HG03565 (cell line): Measurements from ENCODE around the gene HLA-DQB1.
"Not testable (repeated sequence)": the region's sequence is repeated elsewhere in the genome, so short reads cannot be mapped to it uniquely, and the experiment has no call there.

Source experiments
- ATAC-seq: cut with Tn5 transposase; IDR thresholded peaks from one replicate; pipeline ENCODE4 v1.9.1; 2021; ENCODE audit warnings: mild to moderate bottlenecking, moderate library complexity; ENCODE audit not compliant: unreplicated experiment

The HLA-DQB1 gene

DNA sequence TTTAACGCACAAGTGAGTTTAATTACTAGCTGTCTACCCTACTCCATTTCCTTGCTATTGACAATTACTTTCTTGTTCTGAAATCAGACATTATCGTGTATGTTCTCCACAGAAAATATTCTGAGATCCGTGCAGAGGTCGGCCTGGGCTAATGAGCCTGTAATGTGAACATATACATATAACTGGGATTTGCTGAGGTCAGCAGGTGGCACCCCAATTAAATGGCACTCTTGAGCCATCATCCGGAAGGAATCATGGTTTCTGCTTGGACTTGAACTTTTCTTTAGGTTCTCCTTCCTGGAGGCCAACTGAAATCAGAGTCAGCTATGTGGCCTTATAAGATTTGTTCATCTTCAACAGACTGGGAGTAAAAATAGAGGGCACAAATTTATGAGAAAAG lies 3.6 kb downstream of the HLA-DQB1 start:
- ATAC-seq: no peak

GRCh38 chr6:32662099-32662498 lies 4.4 kb downstream of the HLA-DQB1 start:
- ATAC-seq: no peak

DNA sequence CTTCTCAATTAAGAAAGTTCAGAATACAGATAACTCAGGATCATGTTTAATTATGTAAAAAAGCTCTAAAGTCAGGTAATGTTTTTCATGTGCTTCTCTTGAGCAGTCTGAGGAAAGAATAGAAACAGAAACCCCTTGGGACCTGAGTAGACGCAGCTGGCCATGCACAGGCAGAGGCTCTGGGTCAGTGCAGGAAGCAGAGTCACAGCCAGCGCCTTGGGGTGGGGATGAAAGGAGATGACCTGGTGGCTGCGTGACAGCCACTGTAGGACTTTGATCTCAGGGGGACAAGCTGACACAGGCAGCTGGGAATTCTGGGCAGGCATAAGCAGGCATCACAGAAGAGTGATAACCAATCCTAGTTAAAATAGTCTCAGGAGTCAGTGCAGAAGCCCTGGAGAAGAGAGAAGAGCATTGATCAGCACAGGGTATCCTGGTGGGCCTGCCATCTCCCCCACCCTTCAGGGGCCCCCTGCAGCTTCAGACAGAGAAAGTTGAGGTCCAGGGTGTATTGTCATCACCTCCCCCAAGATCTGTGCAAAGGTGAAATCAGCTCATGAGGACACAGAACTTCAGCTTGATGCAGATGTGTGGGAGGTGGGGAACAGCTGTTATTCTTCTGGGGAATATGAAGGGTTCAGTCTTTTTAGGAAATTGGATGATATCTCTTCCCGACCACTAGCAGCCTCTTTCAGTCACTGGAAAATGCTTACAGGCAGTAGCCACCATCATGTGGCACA lies 6.4 kb downstream of the HLA-DQB1 start:
- peak; percentile 60 for ATAC-seq

- ATAC-seq: no peak
Observed at GRCh38 chr6:32658268-32658897, 8.1 kb downstream of the HLA-DQB1 start.

GRCh38 chr6:32657819-32658218 lies 8.6 kb downstream of the HLA-DQB1 start:
- ATAC-seq: not testable (repeated sequence)

DNA sequence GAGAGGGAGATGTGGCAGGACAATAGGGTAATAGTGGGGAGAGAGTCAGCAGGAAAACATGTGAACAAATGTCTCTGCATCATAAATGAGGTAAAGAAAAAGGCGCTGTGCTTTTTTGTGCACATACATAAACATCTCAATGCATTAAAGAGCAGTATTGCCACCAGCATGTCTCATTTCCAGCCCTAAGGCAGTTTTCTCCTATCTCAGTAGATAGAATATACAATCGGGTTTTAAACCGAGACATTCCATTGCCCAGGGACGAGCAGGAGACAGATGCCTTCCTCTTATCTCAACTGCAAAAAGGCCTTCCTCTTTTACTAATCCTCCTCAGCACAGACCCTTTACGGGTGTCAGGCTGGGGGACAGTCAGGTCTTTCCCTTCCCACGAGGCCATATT lies 9.1 kb downstream of the HLA-DQB1 start:
- ATAC-seq: not testable (repeated sequence)

- ATAC-seq: no peak
Observed at GRCh38 chr6:32655203-32655710, 11.2 kb downstream of the HLA-DQB1 start.

GRCh38 chr6:32645047-32645703 lies 21.3 kb downstream of the HLA-DQB1 start:
- ATAC-seq: no peak

- no peak for ATAC-seq
Observed at GRCh38 chr6:32643904-32644303, 22.6 kb downstream of the HLA-DQB1 start.

GRCh38 chr6:32642720-32643106 lies 23.7 kb downstream of the HLA-DQB1 start:
- no peak for ATAC-seq

DNA sequence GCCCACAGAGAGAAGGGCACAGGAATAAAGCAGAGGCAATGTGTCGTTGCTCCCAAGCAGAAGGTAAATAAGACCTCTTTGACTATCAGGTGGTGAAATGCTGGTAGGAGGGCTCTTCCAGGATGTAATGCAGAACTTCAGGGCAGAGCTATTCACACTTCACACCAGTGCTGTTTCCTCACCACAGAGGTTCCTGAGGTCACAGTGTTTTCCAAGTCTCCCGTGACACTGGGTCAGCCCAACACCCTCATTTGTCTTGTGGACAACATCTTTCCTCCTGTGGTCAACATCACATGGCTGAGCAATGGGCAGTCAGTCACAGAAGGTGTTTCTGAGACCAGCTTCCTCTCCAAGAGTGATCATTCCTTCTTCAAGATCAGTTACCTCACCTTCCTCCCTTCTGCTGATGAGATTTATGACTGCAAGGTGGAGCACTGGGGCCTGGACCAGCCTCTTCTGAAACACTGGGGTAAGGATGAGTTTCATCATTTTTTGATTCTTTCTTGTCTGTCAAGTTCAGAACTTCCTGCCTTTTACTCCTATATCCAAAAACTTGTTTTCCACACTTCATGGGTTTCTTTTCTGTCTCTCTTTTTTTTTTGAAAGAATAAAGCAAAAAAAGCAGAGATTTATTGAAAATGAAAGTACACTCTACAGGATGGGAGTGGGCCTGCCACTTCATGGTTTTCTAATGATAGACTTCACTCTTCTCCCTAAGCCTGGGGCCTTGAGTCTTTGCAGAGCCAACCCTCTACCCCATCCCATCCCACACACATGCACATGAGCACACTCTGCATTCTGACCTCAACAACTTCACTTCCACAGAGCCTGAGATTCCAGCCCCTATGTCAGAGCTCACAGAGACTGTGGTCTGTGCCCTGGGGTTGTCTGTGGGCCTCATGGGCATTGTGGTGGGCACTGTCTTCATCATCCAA lies 24.4 kb downstream of the HLA-DQB1 start:
- not testable (repeated sequence) for ATAC-seq

- ATAC-seq: no peak
Observed at GRCh38 chr6:32641122-32641521, 25.3 kb downstream of the HLA-DQB1 start.

DNA sequence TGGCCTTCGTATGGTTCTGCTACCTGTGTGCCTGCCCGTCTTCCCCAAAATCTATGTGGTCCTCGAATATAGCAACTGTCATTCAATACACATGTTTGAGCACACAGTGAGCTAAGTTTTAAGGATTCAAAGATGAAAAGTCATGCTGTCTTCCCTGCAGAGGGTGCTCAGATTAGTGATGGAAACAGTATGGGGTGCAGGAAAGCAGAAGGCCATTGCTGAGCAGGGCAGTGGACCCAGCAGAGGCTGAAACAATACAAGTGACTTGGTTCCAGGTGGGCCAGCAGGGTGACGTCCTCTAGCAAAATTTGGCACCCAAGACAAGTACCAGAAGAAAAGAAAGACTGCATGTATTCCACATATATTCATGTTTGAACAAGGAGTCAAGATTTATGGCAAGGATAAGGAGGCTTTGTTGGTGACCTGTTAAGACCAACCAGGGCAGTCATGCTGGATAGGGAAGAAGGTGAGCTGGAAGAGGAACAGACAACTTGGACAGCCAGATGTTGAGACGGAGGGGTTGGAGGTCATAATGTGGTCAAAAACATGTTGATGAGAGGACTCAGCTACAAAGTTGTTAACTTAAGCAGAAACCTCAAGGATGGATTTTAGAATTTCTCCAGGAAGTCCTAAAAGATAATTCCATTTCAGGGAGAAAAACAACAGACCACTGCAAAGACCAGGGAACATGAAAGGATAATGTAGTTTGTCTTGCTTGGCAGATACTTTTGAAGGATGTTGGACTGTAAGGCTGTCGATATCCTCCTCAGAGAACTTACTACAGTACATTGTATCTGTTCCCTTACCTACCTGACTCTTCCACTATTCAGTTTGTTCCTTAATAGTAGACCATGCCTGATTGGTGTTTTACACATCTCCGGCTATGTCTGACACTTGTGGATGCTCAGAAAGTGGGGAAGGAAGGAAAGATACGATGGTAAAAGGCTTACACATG lies 26.7 kb downstream of the HLA-DQB1 start:
- ATAC-seq: no peak

- ATAC-seq: no peak
Observed at GRCh38 chr6:32638532-32639219, 27.8 kb downstream of the HLA-DQB1 start.

- ATAC-seq: no peak
Observed at GRCh38 chr6:32637883-32638282, 28.6 kb downstream of the HLA-DQB1 start.

- ATAC-seq: no peak
Observed at GRCh38 chr6:32637219-32637880, 29.1 kb downstream of the HLA-DQB1 start, which contains the start of gene HLA-DQA1. HLA-DQA1 (plus strand) TSS chr6:32637406; CDS start chr6:32637459, 53 bp downstream.

DNA sequence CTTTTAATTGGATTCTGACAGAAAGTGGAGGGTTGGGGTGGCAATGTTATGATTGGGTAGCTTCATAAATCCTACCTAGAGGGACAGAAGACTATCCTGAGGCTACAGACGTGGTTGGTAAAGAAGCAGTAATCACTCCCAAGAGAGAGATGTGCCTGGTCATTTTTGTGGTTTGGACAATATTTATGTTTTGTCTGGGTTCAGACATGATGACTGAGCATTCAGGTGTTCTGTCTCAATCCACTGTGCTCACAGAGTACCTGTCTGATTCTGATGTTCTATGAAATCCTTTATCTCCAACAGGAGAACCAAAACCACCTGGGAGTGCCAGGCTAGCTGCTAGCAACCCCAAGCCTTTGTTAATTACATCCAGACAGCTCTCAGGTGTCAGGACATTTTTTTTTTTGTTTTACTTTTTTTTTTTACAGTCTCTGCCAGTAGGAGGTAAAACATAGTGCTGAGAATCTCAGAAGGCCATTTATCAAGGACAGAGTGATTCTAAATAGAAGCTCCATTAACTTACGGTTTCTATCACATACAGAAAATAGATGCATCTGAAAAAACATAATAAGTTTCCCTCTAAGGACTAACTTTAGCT lies 30.8 kb downstream of the HLA-DQB1 start:
- ATAC-seq: no peak

DNA sequence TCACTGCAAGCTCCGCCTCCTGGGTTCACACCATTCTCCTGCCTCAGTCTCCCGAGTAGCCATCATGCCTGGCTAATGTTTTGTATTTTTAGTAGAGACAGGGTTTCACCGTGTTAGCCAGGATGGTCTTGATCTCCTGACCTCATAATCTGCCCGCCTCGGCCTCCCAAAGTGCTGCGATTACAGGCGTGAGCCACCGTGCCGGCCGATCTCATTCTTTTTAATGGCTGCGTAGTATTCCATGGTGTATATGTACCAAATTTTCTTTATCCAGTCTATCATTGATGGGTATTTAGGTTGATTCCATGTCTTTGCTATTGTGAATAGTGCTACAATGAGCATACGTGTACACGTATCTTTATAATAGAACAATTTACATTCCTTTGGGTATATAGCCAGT lies 36.7 kb downstream of the HLA-DQB1 start:
- not testable (repeated sequence) for ATAC-seq
